ENCODE results near the gene CHI3L1.

DNA sequence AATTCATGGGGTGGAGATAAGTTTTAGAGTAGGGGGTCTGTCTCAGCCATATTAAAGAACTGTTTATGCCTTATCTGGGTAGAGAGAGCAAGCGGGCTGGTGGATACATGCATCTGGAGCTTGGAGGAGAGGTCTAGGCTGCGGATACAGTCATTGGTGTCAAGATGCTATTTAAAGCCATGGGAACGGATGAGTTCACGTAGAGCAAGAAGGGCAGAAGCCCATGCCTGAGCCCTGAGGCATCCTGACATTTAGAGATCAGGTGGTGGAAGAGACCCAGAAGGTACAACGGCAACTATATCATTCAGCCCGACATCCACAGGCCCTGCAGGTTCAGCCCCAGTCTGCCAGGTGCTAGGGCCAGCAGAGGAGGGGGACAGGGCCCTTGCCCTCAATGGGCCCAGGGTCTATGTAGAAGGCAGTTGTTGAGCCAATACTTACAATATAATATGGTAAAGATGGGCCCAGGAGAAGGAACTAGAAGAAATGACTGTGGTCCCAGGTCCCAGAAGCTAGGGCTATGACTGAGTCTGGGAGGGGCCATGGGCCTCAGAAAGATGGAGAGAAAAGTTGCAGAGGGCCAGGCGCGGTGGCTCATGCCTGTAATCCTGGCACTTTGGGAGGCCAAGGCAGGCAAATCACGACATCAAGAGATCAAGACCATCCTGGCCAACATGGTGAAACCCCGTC, 15.2 kb upstream of the CHI3L1 start:
- TF ChIP-seq EZH2 (IDR thresholded peaks at IDR 0.05; ENCODE audit: insufficient read depth, poor library complexity, severe bottlenecking) (no peak), EZH2phosphoT487 (IDR thresholded peaks at IDR 0.05; ENCODE audit: insufficient read depth, low read depth) (no peak)

Data from GM23248 (cell line).